ENCODE measurements around the gene PLXNB3. TPM values are rescaled to one million over a fixed set of nuclear protein-coding genes. Genes with fewer than 3 reads are reported as not detected.

Gene PLXNB3
- total RNA-seq, 2 experiments from 2014 or later = 0.83 to 1.4 TPM

DNA sequence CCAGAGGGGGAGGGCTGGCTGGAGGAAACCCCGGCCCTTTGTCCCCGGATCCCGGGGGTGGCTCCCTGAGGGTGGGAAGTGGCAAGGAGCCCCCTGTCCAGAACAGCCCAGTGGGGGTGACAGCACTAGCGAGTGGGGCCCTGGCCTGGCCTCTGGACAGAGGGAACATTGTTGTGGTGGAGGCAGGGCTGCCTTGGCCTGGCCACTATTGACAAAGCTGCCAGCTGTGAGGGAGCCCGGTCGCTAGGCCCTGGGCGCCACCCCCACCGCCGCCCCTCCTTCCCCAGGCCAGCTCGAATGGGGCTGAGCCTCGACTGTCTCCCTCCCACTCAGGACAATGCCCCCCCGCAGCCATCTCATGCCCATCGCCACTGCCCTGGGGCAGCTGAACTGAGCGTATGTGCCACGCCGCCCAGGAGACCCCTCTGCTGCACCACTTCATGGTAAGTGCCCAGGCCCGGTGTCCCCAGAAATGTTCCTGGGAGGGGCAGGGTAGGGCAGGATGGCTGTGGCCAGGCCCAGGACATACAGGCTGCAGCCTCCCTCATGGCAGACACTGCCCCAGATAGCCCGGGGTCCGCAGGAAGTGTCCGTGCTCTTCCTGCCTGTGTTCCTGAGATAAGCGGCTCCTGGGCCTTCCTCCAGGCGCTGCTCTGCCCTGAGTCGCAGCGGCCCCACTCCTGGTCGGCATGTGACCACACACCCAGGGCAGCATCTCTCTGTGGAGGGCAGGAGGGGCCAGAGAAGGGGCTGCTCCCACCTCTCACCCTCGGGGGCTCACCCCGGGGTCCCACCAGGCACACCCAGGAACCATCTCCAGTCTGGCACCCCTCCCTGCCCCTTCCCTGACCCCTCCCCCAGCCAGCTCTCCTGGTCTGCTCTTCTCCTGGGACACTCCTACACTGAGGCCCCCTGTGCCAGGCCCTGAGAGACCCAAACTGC is 1.4 kb downstream of the PLXNB3 start:
- no peaks in the 10 kb centered on the region for H3K9me3 Mint-ChIP-seq (ENCODE audit: insufficient read depth)
- H3K4me3 Mint-ChIP-seq = no peak overlapping the region
- no peak for DNase-seq
- H3K27ac Mint-ChIP-seq = peak overlapping the region; percentile 67
- no peak for ATAC-seq
- ChIA-PET CTCF (interaction anchor here (1.2 kb wide), 1 partner anchor 163 kb away, joined by 3 read pairs; no protein-coding TSS in a partner anchor), POLR2A (no interaction called here)
- no peaks in the 10 kb centered on the region for H3K27me3 Mint-ChIP-seq (ENCODE audit: low read depth)
- H3K36me3 Mint-ChIP-seq (ENCODE audit: low read depth) = no peaks in the 10 kb centered on the region
- H3K4me1 Mint-ChIP-seq (ENCODE audit: low read depth) = peaks cover 22% of the 10 kb centered on the region

GRCh38 chrX:153766098-153766817 is 2.2 kb downstream of the PLXNB3 start:
- peaks cover 22% of the 10 kb centered on the region for H3K4me1 Mint-ChIP-seq (ENCODE audit: low read depth)
- H3K36me3 Mint-ChIP-seq (ENCODE audit: low read depth) = no peaks in the 10 kb centered on the region
- no peaks in the 10 kb centered on the region for H3K9me3 Mint-ChIP-seq (ENCODE audit: insufficient read depth)
- ATAC-seq = peak; percentile 66
- peak; percentile 59 for DNase-seq
- CTCF ChIA-PET = interaction anchor here (1.2 kb wide), 1 partner anchor 162 kb away, joined by 3 read pairs; no protein-coding TSS in a partner anchor
- H3K27me3 Mint-ChIP-seq (ENCODE audit: low read depth) = no peaks in the 10 kb centered on the region
- POLR2A ChIA-PET = interaction anchor here (1.7 kb wide), 1 partner anchor 631 kb away, joined by 4 read pairs; no protein-coding TSS in a partner anchor
- H3K27ac Mint-ChIP-seq = peak overlapping the region; percentile 67
- H3K4me3 Mint-ChIP-seq = peak overlapping the region; percentile 28

DNA sequence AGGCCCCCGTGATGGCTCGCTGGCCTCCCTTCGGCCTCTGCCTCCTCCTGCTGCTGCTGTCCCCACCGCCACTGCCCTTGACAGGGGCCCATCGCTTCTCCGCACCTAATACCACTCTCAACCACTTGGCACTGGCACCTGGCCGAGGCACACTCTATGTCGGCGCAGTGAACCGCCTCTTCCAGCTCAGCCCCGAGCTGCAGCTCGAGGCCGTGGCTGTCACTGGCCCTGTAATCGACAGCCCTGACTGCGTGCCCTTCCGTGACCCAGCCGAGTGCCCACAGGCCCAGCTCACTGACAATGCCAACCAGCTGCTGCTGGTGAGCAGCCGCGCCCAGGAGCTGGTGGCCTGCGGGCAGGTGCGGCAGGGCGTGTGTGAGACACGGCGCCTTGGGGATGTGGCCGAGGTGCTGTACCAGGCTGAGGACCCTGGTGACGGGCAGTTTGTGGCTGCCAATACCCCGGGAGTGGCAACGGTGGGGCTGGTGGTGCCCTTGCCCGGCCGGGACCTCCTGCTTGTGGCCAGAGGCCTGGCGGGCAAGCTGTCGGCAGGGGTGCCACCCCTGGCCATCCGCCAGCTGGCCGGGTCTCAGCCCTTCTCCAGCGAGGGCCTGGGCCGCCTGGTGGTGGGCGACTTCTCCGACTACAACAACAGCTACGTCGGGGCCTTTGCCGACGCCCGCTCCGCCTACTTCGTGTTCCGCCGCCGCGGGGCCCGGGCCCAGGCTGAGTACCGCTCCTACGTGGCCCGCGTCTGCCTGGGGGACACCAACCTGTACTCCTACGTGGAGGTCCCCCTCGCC is 3.0 kb downstream of the PLXNB3 start:
- Mint-ChIP-seq H3K36me3 (ENCODE audit: low read depth) (no peaks in the 10 kb centered on the region), H3K27ac (peak overlapping the region; percentile 67), H3K4me1 (ENCODE audit: low read depth) (peaks cover 22% of the 10 kb centered on the region), H3K9me3 (ENCODE audit: insufficient read depth) (no peaks in the 10 kb centered on the region), H3K27me3 (ENCODE audit: low read depth) (no peaks in the 10 kb centered on the region), H3K4me3 (no peak overlapping the region)
- POLR2A ChIA-PET = interaction anchor here (1.7 kb wide), 1 partner anchor 630 kb away, joined by 4 read pairs; no protein-coding TSS in a partner anchor
- ATAC-seq (no peak), DNase-seq (no peak)
- CTCF ChIA-PET = interaction anchor here (1.1 kb wide), 1 partner anchor 12 kb away, joined by 3 read pairs; no protein-coding TSS in a partner anchor

- H3K36me3 Mint-ChIP-seq (ENCODE audit: low read depth) = no peaks in the 10 kb centered on the region
These were observed 3.6 kb downstream of the PLXNB3 start for GRCh38 chrX:153767674-153768055.

DNA sequence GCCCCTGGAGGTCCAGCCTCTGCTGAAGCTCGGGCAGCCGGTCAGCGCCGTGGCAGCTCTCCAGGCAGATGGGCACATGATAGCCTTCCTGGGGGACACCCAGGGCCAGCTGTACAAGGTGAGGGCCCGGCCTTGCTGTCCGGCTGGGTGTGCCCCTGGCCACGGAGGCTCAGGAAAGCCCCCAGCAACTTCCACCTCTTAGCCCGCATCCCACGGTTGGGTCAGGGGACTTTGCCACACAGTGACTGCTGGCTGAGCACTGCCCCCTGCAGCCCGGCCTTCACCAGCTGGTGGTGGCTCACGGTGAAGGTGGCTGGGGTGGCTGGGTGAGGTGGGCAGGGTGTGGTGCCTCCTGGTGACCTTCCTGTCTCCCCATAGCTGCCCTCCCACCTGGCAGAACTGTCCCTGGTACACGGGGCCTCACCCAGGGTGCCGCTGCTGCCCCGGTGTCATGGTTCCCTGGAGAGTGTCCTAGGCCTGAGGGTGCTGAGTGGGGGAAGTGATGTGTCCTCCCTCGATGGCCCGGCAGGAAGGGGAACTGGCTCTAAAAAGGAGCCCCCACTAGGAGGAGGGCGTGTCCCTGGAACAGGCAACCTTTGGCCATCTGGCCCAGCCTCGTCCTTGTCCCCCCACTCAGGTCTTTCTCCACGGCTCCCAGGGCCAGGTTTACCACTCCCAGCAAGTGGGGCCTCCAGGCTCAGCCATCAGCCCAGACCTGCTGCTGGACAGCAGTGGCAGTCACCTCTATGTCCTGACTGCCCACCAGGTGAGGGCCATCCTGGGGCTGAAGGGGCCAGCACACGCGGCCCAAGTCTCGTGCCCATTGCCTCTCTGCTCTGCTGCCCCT is 4.5 kb downstream of the PLXNB3 start:
- CTCF ChIA-PET = interaction anchor here (1.1 kb wide), 1 partner anchor 10 kb away, joined by 3 read pairs; no protein-coding TSS in a partner anchor
- Mint-ChIP-seq H3K27me3 (ENCODE audit: low read depth) (no peaks in the 10 kb centered on the region), H3K9me3 (ENCODE audit: insufficient read depth) (no peaks in the 10 kb centered on the region), H3K4me1 (ENCODE audit: low read depth) (peaks cover 22% of the 10 kb centered on the region), H3K4me3 (no peak overlapping the region), H3K27ac (peak overlapping the region; percentile 64), H3K36me3 (ENCODE audit: low read depth) (no peaks in the 10 kb centered on the region)
- DNase-seq (no peak), ATAC-seq (no peak)
- POLR2A ChIA-PET = no interaction called here

More at GRCh38 chrX:153767674-153768055, 3.6 kb downstream of the PLXNB3 start:
- Mint-ChIP-seq H3K4me1 (ENCODE audit: low read depth) (peaks cover 22% of the 10 kb centered on the region), H3K27ac (no peak overlapping the region), H3K27me3 (ENCODE audit: low read depth) (no peaks in the 10 kb centered on the region), H3K9me3 (ENCODE audit: insufficient read depth) (no peaks in the 10 kb centered on the region), H3K4me3 (no peak overlapping the region)
- POLR2A ChIA-PET = interaction anchor here (1.7 kb wide), 1 partner anchor 630 kb away, joined by 4 read pairs; no protein-coding TSS in a partner anchor
- DNase-seq (no peak), ATAC-seq (no peak)
- CTCF ChIA-PET = interaction anchor here (1.1 kb wide), 1 partner anchor 11 kb away, joined by 3 read pairs; no protein-coding TSS in a partner anchor

DNA sequence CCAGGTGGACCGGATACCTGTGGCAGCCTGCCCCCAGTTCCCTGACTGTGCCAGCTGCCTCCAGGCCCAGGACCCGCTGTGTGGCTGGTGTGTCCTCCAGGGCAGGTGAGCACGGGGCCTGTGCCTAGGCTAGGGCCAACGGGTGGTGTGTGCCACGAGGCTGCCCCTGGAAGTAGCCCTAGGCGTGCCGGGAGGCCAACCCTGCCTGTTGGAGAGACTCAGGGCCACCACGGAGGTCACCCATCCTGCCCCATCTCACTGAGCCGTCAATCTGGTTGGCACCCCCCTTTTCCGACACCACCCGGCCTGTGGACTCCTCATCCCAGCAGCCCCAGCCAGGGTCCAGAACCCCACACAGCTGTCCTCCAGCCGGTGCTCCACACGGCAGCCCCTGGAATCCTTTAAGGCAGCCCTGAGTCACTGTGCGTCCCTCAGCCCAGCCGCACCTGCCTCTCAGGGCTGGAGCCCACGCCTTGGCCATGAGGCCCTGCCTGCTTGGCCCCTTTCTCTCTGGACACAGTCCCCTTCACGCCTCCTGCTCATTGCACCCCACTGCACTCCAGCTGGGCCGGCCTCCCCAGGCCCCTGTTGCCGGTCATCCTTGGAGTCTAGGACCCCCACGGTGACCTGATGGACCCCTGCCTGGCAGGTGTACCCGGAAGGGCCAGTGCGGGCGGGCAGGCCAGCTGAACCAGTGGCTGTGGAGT is 5.3 kb downstream of the PLXNB3 start:
- no peak for ATAC-seq
- CTCF ChIA-PET = no interaction called here
- Mint-ChIP-seq H3K4me1 (ENCODE audit: low read depth) (peaks cover 17% of the 10 kb centered on the region), H3K27ac (no peak overlapping the region), H3K9me3 (ENCODE audit: insufficient read depth) (no peaks in the 10 kb centered on the region), H3K36me3 (ENCODE audit: low read depth) (no peaks in the 10 kb centered on the region), H3K4me3 (no peak overlapping the region), H3K27me3 (ENCODE audit: low read depth) (no peaks in the 10 kb centered on the region)
- POLR2A ChIA-PET = no interaction called here
- no peak for DNase-seq

DNA sequence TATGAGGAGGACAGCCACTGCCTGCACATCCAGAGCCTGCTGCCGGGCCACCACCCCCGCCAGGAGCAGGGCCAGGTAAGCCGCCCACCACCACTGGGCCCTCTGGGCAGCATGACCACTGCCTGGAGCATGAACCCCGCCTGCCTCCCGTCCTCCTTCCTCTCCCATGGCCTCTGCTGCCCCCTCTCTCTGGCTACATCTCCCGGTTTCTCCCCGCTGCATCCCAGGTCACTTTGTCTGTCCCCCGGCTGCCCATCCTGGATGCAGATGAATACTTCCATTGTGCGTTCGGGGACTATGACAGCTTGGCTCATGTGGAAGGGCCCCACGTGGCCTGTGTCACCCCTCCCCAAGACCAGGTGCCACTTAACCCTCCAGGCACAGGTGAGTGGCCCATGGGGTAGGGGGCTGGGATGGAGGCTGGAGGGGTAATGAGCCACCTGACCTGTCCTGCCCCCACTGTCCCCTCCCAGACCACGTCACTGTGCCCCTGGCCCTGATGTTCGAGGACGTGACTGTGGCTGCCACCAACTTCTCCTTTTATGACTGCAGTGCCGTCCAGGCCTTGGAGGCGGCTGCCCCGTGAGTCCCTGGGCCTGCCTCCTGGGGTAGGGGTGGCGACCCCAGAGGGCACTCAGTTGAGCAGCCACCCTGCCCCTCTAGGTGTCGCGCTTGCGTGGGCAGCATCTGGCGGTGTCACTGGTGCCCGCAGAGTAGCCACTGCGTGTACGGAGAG is 6.0 kb downstream of the PLXNB3 start:
- CTCF ChIA-PET = no interaction called here
- POLR2A ChIA-PET = no interaction called here
- Mint-ChIP-seq H3K4me1 (ENCODE audit: low read depth) (peaks cover 17% of the 10 kb centered on the region), H3K9me3 (ENCODE audit: insufficient read depth) (no peaks in the 10 kb centered on the region), H3K27ac (no peak overlapping the region), H3K36me3 (ENCODE audit: low read depth) (no peaks in the 10 kb centered on the region), H3K27me3 (ENCODE audit: low read depth) (no peaks in the 10 kb centered on the region), H3K4me3 (no peak overlapping the region)
- DNase-seq = no peak
- ATAC-seq = no peak

DNA sequence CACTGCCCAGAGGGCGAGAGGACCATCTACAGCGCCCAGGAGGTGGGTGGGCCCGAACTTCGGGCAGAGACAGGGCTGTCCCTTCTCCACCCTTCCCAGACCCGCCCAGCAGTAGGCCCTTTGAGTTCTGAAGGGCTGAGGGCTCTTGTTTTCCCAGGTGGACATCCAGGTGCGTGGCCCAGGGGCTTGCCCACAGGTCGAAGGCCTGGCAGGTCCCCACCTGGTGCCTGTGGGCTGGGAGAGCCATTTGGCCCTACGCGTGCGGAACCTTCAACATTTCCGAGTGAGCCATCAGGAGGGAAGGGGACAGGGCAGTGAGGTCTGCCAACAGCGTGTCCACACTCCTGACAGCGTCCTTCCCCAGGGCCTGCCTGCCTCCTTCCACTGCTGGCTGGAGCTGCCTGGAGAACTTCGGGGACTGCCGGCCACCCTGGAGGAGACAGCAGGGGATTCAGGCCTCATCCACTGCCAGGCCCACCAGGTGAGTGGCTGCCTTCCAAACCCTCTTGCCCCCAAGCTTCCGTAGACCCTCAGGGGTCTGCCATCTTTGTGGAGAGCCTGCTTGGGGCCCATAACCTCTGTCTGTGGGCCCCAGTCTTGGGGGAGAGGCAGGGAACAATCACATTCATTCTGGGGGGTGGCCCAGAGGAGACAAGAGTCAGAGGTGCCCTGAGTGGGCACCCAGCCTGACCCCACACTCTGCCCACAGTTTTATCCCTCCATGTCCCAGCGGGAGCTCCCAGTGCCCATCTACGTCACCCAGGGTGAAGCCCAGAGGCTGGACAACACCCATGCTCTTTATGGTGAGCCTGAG is 6.8 kb downstream of the PLXNB3 start:
- ChIA-PET POLR2A (no interaction called here), CTCF (no interaction called here)
- H3K4me1 Mint-ChIP-seq (ENCODE audit: low read depth) = peaks cover 17% of the 10 kb centered on the region
- no peak overlapping the region for H3K27ac Mint-ChIP-seq
- no peak for ATAC-seq
- H3K9me3 Mint-ChIP-seq (ENCODE audit: insufficient read depth) = no peaks in the 10 kb centered on the region
- DNase-seq = no peak
- no peak overlapping the region for H3K4me3 Mint-ChIP-seq
- H3K36me3 Mint-ChIP-seq (ENCODE audit: low read depth) = no peaks in the 10 kb centered on the region
- H3K27me3 Mint-ChIP-seq (ENCODE audit: low read depth) = no peaks in the 10 kb centered on the region

- H3K27me3 Mint-ChIP-seq (ENCODE audit: low read depth) = no peaks in the 10 kb centered on the region
- DNase-seq (no peak), ATAC-seq (no peak)
- ChIA-PET POLR2A (no interaction called here), CTCF (no interaction called here)
- H3K4me1 Mint-ChIP-seq (ENCODE audit: low read depth) = peaks cover 9% of the 10 kb centered on the region
- H3K4me3 Mint-ChIP-seq = no peak overlapping the region
- H3K9me3 Mint-ChIP-seq (ENCODE audit: insufficient read depth) = no peaks in the 10 kb centered on the region
- H3K36me3 Mint-ChIP-seq (ENCODE audit: low read depth) = no peaks in the 10 kb centered on the region
- H3K27ac Mint-ChIP-seq = no peak overlapping the region
These were observed 7.6 kb downstream of the PLXNB3 start for GRCh38 chrX:153771415-153772315.

Measured in activated CD8-positive, alpha-beta T cell treated with anti-CD3 and anti-CD28 coated beads, Interleukin-2, amount 10 ng/mL, durations not matched to agents 7 days and 5 days (primary cell).